ENCODE measurements around the gene ZCCHC2. TPM values are rescaled to one million over a fixed set of nuclear protein-coding genes. Genes with fewer than 3 reads are reported as not detected.

ZCCHC2 gene
- total RNA-seq, 1 experiment from 2014 or later: 12.4 TPM

- H3K4ac ChIP-seq (ENCODE audit: low read depth, low read length): no peak overlapping the region
- no peak overlapping the region for H2BK20ac ChIP-seq (ENCODE audit: low read depth, low read length, poor library complexity, severe bottlenecking)
- H3K14ac ChIP-seq (ENCODE audit: insufficient read depth, low read length): no peak overlapping the region
- H3T11ph ChIP-seq (ENCODE audit: low read length): no peak overlapping the region
- no peak overlapping the region for H3K23ac ChIP-seq (ENCODE audit: insufficient read length, low read depth, low read length)
- H4K8ac ChIP-seq (replicated peaks; ENCODE audit: insufficient read length, low read depth, low read length): no peak overlapping the region
- Mint-ChIP-seq H3K4me1 (peaks cover 4% of the 10 kb centered on the region in 2 experiments), H3K4me3 (no peak overlapping the region), H3K27me3 (ENCODE audit: low read depth) (peaks cover 24% of the 10 kb centered on the region), H3K27ac (no peak overlapping the region), H3K36me3 (ENCODE audit: insufficient read depth in 1 of 3, low read depth in 3 of 3) (peaks cover 4 to 8% (median 4%) of the 10 kb centered on the region in 3 experiments; a peak in 5 of 7 replicates), H3K9me3 (peaks cover 7 to 13% of the 10 kb centered on the region in 2 experiments; a peak in 4 of 5 replicates)
- DNase-seq: no peak
- H3K56ac ChIP-seq (ENCODE audit: insufficient read length, low read depth, low read length): no peak overlapping the region
- no peak overlapping the region for H2AFZ ChIP-seq (ENCODE audit: low read length)
- H3K4me2 ChIP-seq (ENCODE audit: insufficient read depth, insufficient read length, low read length): no peak overlapping the region
- no peaks in the 10 kb centered on the region for H3K79me1 ChIP-seq (ENCODE audit: insufficient read depth, low read depth, low read length, poor library complexity, severe bottlenecking)
- H2BK15ac ChIP-seq (ENCODE audit: low read depth, low read length): no peak overlapping the region
- H3K23me2 ChIP-seq (ENCODE audit: insufficient read length, low read depth, low read length, poor library complexity, severe bottlenecking): peaks cover 2% of the 10 kb centered on the region
- no peak overlapping the region for H2BK12ac ChIP-seq (ENCODE audit: insufficient read length, low read depth, low read length)
- no peak overlapping the region for H2AK5ac ChIP-seq (ENCODE audit: insufficient read length, low read length)
- no peak overlapping the region for H2BK5ac ChIP-seq (ENCODE audit: insufficient read length, low read length)
- H3K9ac ChIP-seq (ENCODE audit: extremely low read depth, insufficient read length, low read length): no peak overlapping the region
- no peak overlapping the region for H2BK120ac ChIP-seq (ENCODE audit: low read depth, low read length, poor library complexity, severe bottlenecking)
- H3K18ac ChIP-seq (ENCODE audit: insufficient read length, low read depth, low read length): no peak overlapping the region
- no peak overlapping the region for H4K91ac ChIP-seq (ENCODE audit: insufficient read length, low read depth, low read length)
- H3K79me2 ChIP-seq (ENCODE audit: insufficient read depth, low read length): no peaks in the 10 kb centered on the region
- no peaks in the 10 kb centered on the region for H3K4me1 ChIP-seq (ENCODE audit: insufficient read depth, low read length)
- WGBS (ENCODE audit: extremely low coverage, insufficient read length, low lambda C conversion rate): no CpG with 5 or more reads among the region's 15 CpGs
- peaks cover 6% of the 10 kb centered on the region; the same call in 1 of the 2 replicates for H3K27me3 ChIP-seq (ENCODE audit: insufficient read depth, low read length)
- H3K9me3 ChIP-seq (ENCODE audit: control insufficient read depth, low read depth, low read length): no peaks in the 10 kb centered on the region
- no peak overlapping the region for H3K27ac ChIP-seq (ENCODE audit: insufficient read length, low read depth, low read length)
- no peaks in the 10 kb centered on the region for H4K20me1 ChIP-seq (ENCODE audit: control insufficient read depth, insufficient read depth, insufficient read length)
- TF ChIP-seq, protein P1, sequence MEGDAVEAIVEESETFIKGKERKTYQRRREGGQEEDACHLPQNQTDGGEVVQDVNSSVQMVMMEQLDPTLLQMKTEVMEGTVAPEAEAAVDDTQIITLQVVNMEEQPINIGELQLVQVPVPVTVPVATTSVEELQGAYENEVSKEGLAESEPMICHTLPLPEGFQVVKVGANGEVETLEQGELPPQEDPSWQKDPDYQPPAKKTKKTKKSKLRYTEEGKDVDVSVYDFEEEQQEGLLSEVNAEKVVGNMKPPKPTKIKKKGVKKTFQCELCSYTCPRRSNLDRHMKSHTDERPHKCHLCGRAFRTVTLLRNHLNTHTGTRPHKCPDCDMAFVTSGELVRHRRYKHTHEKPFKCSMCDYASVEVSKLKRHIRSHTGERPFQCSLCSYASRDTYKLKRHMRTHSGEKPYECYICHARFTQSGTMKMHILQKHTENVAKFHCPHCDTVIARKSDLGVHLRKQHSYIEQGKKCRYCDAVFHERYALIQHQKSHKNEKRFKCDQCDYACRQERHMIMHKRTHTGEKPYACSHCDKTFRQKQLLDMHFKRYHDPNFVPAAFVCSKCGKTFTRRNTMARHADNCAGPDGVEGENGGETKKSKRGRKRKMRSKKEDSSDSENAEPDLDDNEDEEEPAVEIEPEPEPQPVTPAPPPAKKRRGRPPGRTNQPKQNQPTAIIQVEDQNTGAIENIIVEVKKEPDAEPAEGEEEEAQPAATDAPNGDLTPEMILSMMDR (conservative IDR thresholded peaks at IDR 0.05): no peak
- no peak overlapping the region for H4K5ac ChIP-seq (ENCODE audit: insufficient read length, low read depth, low read length)
Measured at GRCh38 chr18:62590799-62591590, 68.2 kb downstream of the ZCCHC2 start.

Measured in H9 (cell line).